ENCODE measurements around the gene PALD1. TPM values are rescaled to one million over a fixed set of nuclear protein-coding genes. Genes with fewer than 3 reads are reported as not detected.

The PALD1 gene
- total and polyA plus RNA-seq, 2 experiments from 2014 or later = 11.9 to 58.2 TPM

DNA sequence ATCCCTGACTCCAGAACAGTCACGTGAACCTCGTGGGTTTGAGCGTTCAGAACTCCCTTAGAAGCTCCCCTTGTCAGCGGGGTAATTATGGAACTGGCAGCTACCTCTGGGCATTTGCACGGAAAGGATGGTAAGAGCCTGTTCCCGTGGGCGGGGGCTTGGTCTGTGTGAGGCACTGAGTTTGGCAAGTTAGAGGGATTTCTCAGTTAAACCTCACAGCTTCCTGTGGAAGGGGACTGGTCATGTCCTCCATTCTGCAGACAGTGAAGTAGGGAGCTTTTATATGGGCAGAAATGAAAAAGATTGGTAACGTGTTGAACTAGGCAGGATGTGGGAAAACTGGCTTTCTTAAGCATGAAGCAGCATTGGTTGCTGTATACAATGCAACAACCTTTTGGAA, 16.0 kb downstream of the PALD1 start (continued):
- TF ChIP-seq, protein P1, sequence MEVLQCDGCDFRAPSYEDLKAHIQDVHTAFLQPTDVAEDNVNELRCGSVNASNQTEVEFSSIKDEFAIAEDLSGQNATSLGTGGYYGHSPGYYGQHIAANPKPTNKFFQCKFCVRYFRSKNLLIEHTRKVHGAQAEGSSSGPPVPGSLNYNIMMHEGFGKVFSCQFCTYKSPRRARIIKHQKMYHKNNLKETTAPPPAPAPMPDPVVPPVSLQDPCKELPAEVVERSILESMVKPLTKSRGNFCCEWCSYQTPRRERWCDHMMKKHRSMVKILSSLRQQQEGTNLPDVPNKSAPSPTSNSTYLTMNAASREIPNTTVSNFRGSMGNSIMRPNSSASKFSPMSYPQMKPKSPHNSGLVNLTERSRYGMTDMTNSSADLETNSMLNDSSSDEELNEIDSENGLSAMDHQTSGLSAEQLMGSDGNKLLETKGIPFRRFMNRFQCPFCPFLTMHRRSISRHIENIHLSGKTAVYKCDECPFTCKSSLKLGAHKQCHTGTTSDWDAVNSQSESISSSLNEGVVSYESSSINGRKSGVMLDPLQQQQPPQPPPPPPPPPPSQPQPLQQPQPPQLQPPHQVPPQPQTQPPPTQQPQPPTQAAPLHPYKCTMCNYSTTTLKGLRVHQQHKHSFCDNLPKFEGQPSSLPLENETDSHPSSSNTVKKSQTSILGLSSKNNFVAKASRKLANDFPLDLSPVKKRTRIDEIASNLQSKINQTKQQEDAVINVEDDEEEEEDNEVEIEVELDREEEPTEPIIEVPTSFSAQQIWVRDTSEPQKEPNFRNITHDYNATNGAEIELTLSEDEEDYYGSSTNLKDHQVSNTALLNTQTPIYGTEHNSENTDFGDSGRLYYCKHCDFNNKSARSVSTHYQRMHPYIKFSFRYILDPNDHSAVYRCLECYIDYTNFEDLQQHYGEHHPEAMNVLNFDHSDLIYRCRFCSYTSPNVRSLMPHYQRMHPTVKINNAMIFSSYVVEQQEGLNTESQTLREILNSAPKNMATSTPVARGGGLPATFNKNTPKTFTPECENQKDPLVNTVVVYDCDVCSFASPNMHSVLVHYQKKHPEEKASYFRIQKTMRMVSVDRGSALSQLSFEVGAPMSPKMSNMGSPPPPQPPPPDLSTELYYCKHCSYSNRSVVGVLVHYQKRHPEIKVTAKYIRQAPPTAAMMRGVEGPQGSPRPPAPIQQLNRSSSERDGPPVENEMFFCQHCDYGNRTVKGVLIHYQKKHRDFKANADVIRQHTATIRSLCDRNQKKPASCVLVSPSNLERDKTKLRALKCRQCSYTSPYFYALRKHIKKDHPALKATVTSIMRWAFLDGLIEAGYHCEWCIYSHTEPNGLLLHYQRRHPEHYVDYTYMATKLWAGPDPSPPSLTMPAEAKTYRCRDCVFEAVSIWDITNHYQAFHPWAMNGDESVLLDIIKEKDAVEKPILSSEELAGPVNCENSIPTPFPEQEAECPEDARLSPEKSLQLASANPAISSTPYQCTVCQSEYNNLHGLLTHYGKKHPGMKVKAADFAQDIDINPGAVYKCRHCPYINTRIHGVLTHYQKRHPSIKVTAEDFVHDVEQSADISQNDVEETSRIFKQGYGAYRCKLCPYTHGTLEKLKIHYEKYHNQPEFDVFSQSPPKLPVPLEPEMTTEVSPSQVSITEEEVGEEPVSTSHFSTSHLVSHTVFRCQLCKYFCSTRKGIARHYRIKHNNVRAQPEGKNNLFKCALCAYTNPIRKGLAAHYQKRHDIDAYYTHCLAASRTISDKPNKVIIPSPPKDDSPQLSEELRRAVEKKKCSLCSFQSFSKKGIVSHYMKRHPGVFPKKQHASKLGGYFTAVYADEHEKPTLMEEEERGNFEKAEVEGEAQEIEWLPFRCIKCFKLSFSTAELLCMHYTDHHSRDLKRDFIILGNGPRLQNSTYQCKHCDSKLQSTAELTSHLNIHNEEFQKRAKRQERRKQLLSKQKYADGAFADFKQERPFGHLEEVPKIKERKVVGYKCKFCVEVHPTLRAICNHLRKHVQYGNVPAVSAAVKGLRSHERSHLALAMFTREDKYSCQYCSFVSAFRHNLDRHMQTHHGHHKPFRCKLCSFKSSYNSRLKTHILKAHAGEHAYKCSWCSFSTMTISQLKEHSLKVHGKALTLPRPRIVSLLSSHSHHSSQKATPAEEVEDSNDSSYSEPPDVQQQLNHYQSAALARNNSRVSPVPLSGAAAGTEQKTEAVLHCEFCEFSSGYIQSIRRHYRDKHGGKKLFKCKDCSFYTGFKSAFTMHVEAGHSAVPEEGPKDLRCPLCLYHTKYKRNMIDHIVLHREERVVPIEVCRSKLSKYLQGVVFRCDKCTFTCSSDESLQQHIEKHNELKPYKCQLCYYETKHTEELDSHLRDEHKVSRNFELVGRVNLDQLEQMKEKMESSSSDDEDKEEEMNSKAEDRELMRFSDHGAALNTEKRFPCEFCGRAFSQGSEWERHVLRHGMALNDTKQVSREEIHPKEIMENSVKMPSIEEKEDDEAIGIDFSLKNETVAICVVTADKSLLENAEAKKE (CRISPR knock-in tag; IDR thresholded peaks at IDR 0.05) = no peak
- TF ChIP-seq EZH2 (IDR thresholded peaks at IDR 0.05; ENCODE audit: low read depth, unreplicated experiment) (no peak), POLR2AphosphoS5 (IDR thresholded peaks at IDR 0.05; ENCODE audit: low read depth) (no peak), STAT1 (IDR thresholded peaks at IDR 0.05; ENCODE audit: unreplicated experiment) (no peak)
- TF ChIP-seq, protein P2, sequence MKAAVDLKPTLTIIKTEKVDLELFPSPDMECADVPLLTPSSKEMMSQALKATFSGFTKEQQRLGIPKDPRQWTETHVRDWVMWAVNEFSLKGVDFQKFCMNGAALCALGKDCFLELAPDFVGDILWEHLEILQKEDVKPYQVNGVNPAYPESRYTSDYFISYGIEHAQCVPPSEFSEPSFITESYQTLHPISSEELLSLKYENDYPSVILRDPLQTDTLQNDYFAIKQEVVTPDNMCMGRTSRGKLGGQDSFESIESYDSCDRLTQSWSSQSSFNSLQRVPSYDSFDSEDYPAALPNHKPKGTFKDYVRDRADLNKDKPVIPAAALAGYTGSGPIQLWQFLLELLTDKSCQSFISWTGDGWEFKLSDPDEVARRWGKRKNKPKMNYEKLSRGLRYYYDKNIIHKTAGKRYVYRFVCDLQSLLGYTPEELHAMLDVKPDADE (IDR thresholded peaks at IDR 0.05) = no peak

DNA sequence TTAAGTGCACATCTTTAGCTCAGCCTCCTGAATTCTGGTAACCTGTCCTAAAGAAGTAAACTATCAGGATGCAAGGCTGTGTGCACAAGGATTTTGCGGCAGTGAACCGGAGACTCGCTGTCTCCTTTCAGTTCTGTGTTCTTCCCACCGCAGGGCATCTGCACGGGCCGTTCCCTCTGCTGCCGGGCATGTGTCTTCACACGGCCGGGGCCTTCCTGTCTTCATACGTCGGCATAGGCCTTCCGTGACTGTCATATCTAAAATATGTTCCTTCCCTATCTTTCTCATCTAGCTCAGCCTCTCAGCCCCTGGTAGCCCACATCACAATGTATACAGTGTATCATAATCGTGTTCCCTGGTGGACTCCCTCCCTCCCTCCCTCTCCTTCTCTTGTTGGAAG, 16.4 kb downstream of the PALD1 start:
- H3K36me3 ChIP-seq (ENCODE audit: insufficient read depth) = no peaks in the 10 kb centered on the region
- Mint-ChIP-seq H3K4me3 (no peak overlapping the region), H3K9me3 (no peaks in the 10 kb centered on the region), H3K27ac (peak overlapping the region; percentile 76; the same call in 1 of the 2 replicates), H3K36me3 (ENCODE audit: low read depth) (peaks cover 2% of the 10 kb centered on the region; the same call in 1 of the 3 replicates), H3K27me3 (ENCODE audit: insufficient read depth, low read depth, poor library complexity) (peaks cover 18% of the 10 kb centered on the region), H3K4me1 (peaks cover 60% of the 10 kb centered on the region)
- H4K20me1 ChIP-seq (replicated peaks; ENCODE audit: insufficient read depth) = peaks cover 7% of the 10 kb centered on the region; the same call in 1 of the 2 replicates
- H3K79me2 ChIP-seq (replicated peaks; ENCODE audit: insufficient read depth) = peaks cover 87% of the 10 kb centered on the region
- H3K27ac ChIP-seq (ENCODE audit: low read depth) = peak overlapping the region; percentile 11; the same call in 1 of the 2 replicates
- TF ChIP-seq, protein P1 (CRISPR knock-in tag; IDR thresholded peaks at IDR 0.05) = no peak
- peak overlapping the region; percentile 67; the same call in 1 of the 2 replicates for H3K4me2 ChIP-seq
- no peaks in the 10 kb centered on the region for H3K9me2 ChIP-seq (ENCODE audit: insufficient read depth)
- DNase-seq (ENCODE audit: low spot score) = no peak
- H3K27me3 ChIP-seq (ENCODE audit: insufficient read depth) = no peaks in the 10 kb centered on the region
- no peak overlapping the region for H2AFZ ChIP-seq
- no peak for ATAC-seq
- H3K4me3 ChIP-seq = no peak overlapping the region
- peaks cover 36% of the 10 kb centered on the region for H3K4me1 ChIP-seq (ENCODE audit: insufficient read depth)
- peaks cover 18% of the 10 kb centered on the region; the same call in 1 of the 2 replicates for H3F3A ChIP-seq (replicated peaks; ENCODE audit: low read depth)
